GM18907 (cell line): ENCODE results near the gene CCDC93.
"Not testable (repeated sequence)": the region's sequence is repeated elsewhere in the genome, so short reads cannot be mapped to it uniquely, and the experiment has no call there.

ENCODE experiments used
- ATAC-seq: cut with Tn5 transposase; IDR thresholded peaks from one replicate; pipeline ENCODE4 v1.9.1; 2021; ENCODE audit warnings: mild to moderate bottlenecking, moderate library complexity; ENCODE audit not compliant: unreplicated experiment

The CCDC93 gene

GRCh38 chr2:117957616-117958015, 56.3 kb downstream of the CCDC93 start:
- ATAC-seq, result no peak

GRCh38 chr2:117956036-117956796, 57.7 kb downstream of the CCDC93 start:
- ATAC-seq, result no peak

DNA sequence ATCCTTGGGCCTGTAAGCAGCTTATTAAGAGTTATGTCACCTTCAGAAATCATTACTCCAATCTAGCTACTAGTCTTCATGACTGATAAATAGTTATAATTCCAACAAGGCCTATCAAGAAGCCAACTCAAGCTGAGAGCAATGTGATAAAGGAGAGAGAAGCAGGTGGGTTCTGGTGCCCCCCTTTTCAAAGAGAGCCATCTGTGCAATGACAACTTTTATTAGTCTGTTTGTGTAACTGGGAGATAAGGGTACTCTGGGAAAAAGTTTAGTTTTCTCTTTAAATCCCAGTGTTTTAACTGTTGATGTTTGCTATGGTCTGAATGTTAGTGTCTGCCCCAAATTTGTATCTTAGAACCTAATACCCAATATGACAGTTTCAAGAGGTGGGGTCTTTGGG, 60.6 kb downstream of the CCDC93 start:
- no peak for ATAC-seq

DNA sequence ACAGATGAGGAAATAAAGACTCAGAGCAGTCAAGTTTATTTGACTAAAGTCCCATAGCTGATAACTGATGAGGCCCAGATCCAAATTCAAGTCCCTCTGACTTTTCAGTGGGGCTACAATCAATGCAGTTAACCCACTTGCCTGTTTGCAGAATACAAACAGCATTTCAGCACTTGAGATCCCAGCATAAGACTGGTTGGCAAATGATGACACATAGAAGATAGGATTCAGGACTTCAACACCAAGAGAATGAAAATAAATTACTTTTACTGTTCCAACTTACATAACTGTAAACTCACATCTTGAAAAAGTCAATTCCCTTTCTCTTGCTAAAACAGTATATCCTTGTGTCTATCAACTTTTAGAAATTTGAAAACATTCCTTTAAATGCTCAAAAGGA, 61.2 kb downstream of the CCDC93 start:
- no peak for ATAC-seq

GRCh38 chr2:117952228-117952627, 61.6 kb downstream of the CCDC93 start:
- ATAC-seq, result no peak

- ATAC-seq, result no peak
Observed at GRCh38 chr2:117949806-117950205, 64.1 kb downstream of the CCDC93 start.

- ATAC-seq, result no peak
Observed at GRCh38 chr2:117948615-117949014, 65.3 kb downstream of the CCDC93 start.

GRCh38 chr2:117945296-117945695, 68.6 kb downstream of the CCDC93 start:
- ATAC-seq, result no peak

DNA sequence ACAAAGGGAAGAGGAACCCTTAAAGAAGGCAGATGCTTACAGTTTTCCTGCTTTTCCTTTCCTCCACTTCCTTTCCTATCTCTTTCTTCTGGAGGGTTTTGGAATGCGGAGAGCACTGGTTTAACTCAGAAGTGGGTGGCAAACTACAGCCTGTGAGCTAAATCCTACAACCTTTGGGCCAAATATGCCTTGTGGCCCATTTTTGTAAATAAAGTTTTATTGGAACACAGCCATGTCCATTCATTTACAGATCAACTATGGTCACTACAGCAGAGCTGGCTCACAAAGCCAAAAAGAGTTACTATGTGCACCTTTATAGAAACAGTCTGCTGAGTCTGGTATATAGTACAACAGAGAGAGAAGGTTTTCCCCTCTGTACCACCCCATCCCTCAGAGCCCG, 69.1 kb downstream of the CCDC93 start:
- no peak for ATAC-seq

DNA sequence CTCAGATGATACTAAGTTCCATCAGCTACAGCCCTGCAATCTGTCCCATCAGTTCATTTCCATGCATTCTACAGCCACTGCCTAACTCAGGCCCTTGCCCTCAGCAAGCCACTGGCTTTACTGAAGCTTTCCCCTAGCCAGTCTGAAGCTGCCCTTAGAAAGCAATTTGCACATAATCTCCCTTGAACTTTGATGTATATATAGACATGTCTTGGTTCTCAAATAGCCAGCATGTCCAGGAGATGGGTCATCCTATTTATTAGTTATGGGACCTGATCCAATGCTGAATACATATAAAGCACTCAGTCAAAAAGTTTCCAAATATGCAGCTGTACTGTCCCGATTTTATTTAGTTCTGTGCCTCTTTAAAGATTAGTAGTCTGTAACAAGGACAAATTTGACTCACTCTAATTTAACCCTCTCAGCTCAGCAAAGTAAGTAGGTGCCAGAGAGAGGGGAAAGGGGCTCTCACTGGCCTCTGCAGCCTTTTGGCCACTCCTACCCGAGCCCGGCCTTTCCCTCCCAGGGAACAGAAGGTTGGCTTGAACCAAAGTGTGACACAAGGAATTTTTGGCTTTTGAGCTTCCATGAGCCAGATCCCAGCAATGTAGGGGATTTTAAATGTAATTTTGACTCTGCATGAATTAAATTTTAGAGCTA, 70.7 kb downstream of the CCDC93 start:
- no peak for ATAC-seq

DNA sequence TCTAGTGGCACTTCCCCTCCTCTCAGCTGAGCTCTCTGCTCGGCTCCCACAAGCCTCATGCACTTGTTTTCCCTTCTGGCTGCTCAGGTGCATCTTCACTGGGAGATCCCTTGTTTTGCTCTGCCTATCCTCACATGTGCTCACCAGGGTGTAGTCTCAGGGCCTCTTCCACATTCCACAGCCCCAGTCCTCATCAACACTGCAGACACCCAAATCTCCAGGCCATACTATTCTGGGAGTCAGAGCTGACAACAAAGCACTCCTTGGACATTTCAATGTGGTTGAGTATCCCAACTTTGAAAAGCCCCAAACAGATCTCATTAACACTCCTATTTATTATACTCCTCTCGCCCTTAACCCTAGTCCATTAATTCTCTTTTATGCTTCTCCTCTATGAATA, 71.3 kb downstream of the CCDC93 start:
- no peak for ATAC-seq

GRCh38 chr2:117941693-117942092, 72.2 kb downstream of the CCDC93 start:
- no peak for ATAC-seq

DNA sequence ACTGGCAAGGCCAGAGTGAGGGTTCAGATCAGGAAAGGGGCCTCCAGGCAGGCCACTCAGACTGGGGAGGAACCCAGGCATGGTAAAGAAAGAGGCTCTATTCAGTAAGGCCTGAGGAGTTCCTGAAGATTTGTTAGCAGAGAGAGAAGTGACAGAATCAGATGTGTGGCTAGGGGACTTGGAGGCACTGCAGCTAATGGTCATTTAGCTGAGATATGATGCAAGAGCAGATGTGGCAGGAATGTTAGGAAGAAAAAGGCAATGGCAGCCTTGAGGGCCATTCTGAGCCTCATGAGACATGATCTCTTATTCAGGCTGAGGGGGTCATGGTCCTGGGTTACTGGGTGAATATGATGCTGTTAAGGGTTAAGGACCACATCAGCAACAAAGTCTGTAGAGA, 73.4 kb downstream of the CCDC93 start:
- ATAC-seq, result no peak

- ATAC-seq, result no peak
Observed at GRCh38 chr2:117938611-117939010, 75.3 kb downstream of the CCDC93 start.

- no peak for ATAC-seq
Observed at GRCh38 chr2:117936871-117937428, 76.9 kb downstream of the CCDC93 start.

DNA sequence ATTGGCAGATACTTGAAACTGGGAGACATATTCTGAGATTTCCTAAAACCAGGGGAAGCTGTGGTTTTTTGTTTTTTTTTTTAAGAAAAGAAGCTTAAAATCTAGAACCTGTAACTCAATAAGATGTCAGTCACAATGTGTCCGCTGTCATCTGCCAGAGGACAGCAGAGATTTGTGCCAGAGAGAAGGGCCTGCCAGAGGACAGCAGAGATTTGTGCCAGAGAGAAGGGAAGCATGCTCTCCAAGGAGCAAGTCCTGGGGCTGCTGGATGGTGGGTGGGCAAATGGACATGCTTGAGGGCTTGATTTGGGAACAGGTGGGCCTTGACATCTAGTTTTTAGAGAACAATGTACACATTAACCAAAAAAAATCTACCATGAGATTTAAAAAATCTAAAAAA, 77.9 kb downstream of the CCDC93 start:
- ATAC-seq, result no peak

DNA sequence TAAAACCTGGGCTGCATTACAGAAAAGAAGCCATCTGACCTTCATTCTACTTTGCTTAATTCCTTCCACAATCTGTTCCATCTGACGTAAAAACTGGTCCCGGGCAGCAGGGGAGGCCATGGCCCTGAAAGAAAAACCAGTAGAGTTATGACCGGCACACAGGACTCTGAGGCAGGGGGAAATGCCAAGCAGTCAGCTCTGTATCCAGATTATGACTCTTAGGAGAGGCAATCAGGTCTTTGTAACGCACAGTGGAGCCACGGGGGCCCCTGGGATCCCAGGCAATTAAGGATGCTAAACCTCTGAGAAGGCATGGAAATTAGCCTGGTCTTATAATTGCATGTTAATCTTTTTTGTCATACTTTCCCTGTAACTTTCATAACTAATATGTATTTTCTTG, 78.4 kb downstream of the CCDC93 start:
- no peak for ATAC-seq

DNA sequence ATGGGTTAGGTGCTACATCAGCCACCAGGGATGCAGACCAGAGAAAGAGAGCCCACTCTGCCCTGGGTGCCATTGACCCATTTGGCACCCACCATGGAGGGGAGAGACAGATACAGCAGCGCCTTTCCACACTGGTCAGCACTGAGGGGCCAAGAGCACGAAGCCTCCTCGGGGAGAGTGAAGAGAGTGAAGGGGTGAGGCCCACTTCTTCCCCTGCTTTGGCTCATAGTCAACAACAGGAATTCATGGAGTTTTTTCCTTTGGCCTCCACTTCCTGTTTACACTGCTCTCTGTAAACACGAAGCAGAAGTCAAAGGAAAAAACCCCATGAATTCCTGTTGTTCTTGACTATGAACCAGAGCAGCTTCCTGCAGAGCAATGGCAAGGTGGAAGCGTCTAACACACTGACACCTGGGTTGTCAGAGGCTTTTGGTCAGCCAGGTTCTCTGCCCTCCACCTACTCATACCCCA, 80.0 kb downstream of the CCDC93 start:
- no peak for ATAC-seq

- ATAC-seq, result no peak
Observed at GRCh38 chr2:117931978-117932377, 81.9 kb downstream of the CCDC93 start.

GRCh38 chr2:117931266-117931665, 82.6 kb downstream of the CCDC93 start:
- ATAC-seq, result no peak

DNA sequence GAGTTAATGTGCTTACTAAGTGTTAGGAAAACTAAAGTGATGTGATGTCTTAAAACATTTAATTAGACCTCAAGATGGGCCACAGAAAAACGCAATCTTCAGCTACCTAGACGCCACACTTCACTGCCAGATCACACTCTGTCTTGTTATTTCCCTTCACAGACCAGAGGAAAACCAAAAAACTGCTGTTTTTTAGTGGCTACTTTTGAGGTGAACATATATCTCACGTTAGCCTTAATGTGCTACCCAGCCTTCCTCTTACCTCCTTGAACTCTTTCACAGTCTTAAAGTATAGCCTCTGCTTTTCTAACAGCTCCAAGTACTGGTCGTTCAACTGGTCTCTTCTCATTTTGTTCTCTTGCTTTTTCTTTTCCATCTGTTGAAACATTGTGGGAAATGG, 83.1 kb downstream of the CCDC93 start:
- ATAC-seq, result no peak

- not testable (repeated sequence) for ATAC-seq
Observed at GRCh38 chr2:117923471-117923870, 90.4 kb downstream of the CCDC93 start.
